Measurements from ENCODE around the gene CUL4A. TPM values are rescaled to one million over a fixed set of nuclear protein-coding genes. Genes with fewer than 3 reads are reported as not detected.

CUL4A gene
- total and polyA plus RNA-seq, 9 of the 15 experiments (the other 6 are each of a cell fraction or from before 2014, with no cell fraction given): 21.1 to 92.0 (median 63.2) TPM

DNA sequence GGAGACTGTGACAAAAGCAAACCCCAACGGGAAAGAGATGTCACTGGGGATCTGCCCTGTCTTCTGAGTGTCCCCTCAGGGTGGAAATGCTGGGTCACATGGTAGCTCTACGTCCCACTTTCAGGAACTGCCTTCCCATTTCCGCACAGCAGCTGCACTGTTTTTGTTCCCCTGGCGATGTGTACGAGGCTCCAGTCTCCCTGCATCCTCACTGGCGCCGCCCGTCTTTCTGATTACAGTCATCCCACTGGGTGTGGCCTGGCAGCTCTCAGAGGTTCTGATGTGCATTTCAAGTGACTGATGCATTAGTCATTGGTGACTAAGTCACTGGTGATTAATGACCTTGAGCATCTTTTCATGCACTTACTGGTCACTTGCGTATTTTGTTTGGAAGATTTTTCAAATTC lies 22.1 kb upstream of the CUL4A start (continued):
- TF ChIP-seq JUND (IDR thresholded peaks at IDR 0.05; ENCODE audit: borderline replicate concordance, low read depth, low read length) (peak; percentile 86), JUND (tag; IDR thresholded peaks at IDR 0.05; ENCODE audit: borderline replicate concordance, low read depth, low read length) (peak; percentile 67; the same call in 1 of the 3 replicates), ESRRA (IDR thresholded peaks at IDR 0.05; ENCODE audit: borderline replicate concordance, low read depth) (peak; percentile 45; the same call in 1 of the 2 replicates), ZNF699 (CRISPR knock-in tag; IDR thresholded peaks at IDR 0.05; ENCODE audit: insufficient replicate concordance) (no peak), DPF2 (IDR thresholded peaks at IDR 0.05) (peak; percentile 67; the same call in 1 of the 2 replicates), MCM7 (IDR thresholded peaks at IDR 0.05) (no peak), MCM2 (IDR thresholded peaks at IDR 0.05; ENCODE audit: low read depth) (no peak)
- TF ChIP-seq, protein P1, sequence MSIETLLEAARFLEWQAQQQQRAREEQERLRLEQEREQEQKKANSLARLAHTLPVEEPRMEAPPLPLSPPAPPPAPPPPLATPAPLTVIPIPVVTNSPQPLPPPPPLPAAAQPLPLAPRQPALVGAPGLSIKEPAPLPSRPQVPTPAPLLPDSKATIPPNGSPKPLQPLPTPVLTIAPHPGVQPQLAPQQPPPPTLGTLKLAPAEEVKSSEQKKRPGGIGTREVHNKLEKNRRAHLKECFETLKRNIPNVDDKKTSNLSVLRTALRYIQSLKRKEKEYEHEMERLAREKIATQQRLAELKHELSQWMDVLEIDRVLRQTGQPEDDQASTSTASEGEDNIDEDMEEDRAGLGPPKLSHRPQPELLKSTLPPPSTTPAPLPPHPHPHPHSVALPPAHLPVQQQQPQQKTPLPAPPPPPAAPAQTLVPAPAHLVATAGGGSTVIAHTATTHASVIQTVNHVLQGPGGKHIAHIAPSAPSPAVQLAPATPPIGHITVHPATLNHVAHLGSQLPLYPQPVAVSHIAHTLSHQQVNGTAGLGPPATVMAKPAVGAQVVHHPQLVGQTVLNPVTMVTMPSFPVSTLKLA (conservative IDR thresholded peaks at IDR 0.05): 0 out of 4 replicates have a peak, but pooled peaks of 1 of the 2 experiments have one; percentile 20
- TF ChIP-seq, protein P2, sequence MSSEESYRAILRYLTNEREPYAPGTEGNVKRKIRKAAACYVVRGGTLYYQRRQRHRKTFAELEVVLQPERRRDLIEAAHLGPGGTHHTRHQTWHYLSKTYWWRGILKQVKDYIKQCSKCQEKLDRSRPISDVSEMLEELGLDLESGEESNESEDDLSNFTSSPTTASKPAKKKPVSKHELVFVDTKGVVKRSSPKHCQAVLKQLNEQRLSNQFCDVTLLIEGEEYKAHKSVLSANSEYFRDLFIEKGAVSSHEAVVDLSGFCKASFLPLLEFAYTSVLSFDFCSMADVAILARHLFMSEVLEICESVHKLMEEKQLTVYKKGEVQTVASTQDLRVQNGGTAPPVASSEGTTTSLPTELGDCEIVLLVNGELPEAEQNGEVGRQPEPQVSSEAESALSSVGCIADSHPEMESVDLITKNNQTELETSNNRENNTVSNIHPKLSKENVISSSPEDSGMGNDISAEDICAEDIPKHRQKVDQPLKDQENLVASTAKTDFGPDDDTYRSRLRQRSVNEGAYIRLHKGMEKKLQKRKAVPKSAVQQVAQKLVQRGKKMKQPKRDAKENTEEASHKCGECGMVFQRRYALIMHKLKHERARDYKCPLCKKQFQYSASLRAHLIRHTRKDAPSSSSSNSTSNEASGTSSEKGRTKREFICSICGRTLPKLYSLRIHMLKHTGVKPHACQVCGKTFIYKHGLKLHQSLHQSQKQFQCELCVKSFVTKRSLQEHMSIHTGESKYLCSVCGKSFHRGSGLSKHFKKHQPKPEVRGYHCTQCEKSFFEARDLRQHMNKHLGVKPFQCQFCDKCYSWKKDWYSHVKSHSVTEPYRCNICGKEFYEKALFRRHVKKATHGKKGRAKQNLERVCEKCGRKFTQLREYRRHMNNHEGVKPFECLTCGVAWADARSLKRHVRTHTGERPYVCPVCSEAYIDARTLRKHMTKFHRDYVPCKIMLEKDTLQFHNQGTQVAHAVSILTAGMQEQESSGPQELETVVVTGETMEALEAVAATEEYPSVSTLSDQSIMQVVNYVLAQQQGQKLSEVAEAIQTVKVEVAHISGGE (CRISPR knock-in tag; IDR thresholded peaks at IDR 0.05): no peak
- TF ChIP-seq, protein P3, sequence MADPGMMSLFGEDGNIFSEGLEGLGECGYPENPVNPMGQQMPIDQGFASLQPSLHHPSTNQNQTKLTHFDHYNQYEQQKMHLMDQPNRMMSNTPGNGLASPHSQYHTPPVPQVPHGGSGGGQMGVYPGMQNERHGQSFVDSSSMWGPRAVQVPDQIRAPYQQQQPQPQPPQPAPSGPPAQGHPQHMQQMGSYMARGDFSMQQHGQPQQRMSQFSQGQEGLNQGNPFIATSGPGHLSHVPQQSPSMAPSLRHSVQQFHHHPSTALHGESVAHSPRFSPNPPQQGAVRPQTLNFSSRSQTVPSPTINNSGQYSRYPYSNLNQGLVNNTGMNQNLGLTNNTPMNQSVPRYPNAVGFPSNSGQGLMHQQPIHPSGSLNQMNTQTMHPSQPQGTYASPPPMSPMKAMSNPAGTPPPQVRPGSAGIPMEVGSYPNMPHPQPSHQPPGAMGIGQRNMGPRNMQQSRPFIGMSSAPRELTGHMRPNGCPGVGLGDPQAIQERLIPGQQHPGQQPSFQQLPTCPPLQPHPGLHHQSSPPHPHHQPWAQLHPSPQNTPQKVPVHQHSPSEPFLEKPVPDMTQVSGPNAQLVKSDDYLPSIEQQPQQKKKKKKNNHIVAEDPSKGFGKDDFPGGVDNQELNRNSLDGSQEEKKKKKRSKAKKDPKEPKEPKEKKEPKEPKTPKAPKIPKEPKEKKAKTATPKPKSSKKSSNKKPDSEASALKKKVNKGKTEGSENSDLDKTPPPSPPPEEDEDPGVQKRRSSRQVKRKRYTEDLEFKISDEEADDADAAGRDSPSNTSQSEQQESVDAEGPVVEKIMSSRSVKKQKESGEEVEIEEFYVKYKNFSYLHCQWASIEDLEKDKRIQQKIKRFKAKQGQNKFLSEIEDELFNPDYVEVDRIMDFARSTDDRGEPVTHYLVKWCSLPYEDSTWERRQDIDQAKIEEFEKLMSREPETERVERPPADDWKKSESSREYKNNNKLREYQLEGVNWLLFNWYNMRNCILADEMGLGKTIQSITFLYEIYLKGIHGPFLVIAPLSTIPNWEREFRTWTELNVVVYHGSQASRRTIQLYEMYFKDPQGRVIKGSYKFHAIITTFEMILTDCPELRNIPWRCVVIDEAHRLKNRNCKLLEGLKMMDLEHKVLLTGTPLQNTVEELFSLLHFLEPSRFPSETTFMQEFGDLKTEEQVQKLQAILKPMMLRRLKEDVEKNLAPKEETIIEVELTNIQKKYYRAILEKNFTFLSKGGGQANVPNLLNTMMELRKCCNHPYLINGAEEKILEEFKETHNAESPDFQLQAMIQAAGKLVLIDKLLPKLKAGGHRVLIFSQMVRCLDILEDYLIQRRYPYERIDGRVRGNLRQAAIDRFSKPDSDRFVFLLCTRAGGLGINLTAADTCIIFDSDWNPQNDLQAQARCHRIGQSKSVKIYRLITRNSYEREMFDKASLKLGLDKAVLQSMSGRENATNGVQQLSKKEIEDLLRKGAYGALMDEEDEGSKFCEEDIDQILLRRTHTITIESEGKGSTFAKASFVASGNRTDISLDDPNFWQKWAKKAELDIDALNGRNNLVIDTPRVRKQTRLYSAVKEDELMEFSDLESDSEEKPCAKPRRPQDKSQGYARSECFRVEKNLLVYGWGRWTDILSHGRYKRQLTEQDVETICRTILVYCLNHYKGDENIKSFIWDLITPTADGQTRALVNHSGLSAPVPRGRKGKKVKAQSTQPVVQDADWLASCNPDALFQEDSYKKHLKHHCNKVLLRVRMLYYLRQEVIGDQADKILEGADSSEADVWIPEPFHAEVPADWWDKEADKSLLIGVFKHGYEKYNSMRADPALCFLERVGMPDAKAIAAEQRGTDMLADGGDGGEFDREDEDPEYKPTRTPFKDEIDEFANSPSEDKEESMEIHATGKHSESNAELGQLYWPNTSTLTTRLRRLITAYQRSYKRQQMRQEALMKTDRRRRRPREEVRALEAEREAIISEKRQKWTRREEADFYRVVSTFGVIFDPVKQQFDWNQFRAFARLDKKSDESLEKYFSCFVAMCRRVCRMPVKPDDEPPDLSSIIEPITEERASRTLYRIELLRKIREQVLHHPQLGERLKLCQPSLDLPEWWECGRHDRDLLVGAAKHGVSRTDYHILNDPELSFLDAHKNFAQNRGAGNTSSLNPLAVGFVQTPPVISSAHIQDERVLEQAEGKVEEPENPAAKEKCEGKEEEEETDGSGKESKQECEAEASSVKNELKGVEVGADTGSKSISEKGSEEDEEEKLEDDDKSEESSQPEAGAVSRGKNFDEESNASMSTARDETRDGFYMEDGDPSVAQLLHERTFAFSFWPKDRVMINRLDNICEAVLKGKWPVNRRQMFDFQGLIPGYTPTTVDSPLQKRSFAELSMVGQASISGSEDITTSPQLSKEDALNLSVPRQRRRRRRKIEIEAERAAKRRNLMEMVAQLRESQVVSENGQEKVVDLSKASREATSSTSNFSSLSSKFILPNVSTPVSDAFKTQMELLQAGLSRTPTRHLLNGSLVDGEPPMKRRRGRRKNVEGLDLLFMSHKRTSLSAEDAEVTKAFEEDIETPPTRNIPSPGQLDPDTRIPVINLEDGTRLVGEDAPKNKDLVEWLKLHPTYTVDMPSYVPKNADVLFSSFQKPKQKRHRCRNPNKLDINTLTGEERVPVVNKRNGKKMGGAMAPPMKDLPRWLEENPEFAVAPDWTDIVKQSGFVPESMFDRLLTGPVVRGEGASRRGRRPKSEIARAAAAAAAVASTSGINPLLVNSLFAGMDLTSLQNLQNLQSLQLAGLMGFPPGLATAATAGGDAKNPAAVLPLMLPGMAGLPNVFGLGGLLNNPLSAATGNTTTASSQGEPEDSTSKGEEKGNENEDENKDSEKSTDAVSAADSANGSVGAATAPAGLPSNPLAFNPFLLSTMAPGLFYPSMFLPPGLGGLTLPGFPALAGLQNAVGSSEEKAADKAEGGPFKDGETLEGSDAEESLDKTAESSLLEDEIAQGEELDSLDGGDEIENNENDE (IDR thresholded peaks at IDR 0.05; ENCODE audit: low read depth, low read length): no peak

Data from K562 (cell line).